NCI-H187 treated with DMSO at 0.1 percent for 48 hours (cell line): ENCODE measurements around the gene TRIM5.
"Not testable (repeated sequence)": the region's sequence is repeated elsewhere in the genome, so short reads cannot be mapped to it uniquely, and the experiment has no call there.

Experiments used
- DNase-seq: peaks from one replicate; lab custom pipeline; 2025; lab: John Stamatoyannopoulos, UW

TRIM5 gene

GRCh38 chr11:5689551-5689983 lies 4.7 kb upstream of the TRIM5 start, which contains the start of gene TRIM22:
TRIM22 (plus strand) TSS chr11:5689790; CDS start chr11:5696233, 6,443 bp downstream.
- DNase-seq: no peak

- DNase-seq: no peak
Observed at GRCh38 chr11:5688482-5688881, 3.6 kb upstream of the TRIM5 start.

GRCh38 chr11:5686426-5686825 lies 1.6 kb upstream of the TRIM5 start:
- no peak for DNase-seq

- no peak for DNase-seq
Observed at GRCh38 chr11:5684036-5684645, 733 bp downstream of the TRIM5 start.

GRCh38 chr11:5683620-5684019 lies 1.3 kb downstream of the TRIM5 start:
- DNase-seq: not testable (repeated sequence)

GRCh38 chr11:5682890-5683441 lies 1.9 kb downstream of the TRIM5 start:
- not testable (repeated sequence) for DNase-seq

GRCh38 chr11:5679811-5680210 lies 5.1 kb downstream of the TRIM5 start:
- no peak for DNase-seq

GRCh38 chr11:5674391-5674790 lies 10.5 kb downstream of the TRIM5 start:
- no peak for DNase-seq

- no peak for DNase-seq
Observed at GRCh38 chr11:5671831-5672230, 13.0 kb downstream of the TRIM5 start.

GRCh38 chr11:5666402-5666793 lies 18.5 kb downstream of the TRIM5 start:
- DNase-seq: no peak

- DNase-seq: no peak
Observed at GRCh38 chr11:5665746-5666401, 19.0 kb downstream of the TRIM5 start.

- DNase-seq: no peak
Observed at GRCh38 chr11:5665051-5665570, 19.8 kb downstream of the TRIM5 start.

GRCh38 chr11:5663511-5663910 lies 21.4 kb downstream of the TRIM5 start:
- DNase-seq: no peak

- DNase-seq: no peak
Observed at GRCh38 chr11:5658318-5658717, 26.6 kb downstream of the TRIM5 start.

GRCh38 chr11:5656956-5657355 lies 27.9 kb downstream of the TRIM5 start:
- not testable (repeated sequence) for DNase-seq

GRCh38 chr11:5655474-5655873 lies 29.4 kb downstream of the TRIM5 start:
- no peak for DNase-seq

- DNase-seq: no peak
Observed at GRCh38 chr11:5646139-5646538, 38.7 kb downstream of the TRIM5 start.

- DNase-seq: no peak
Observed at GRCh38 chr11:5643585-5643984, 41.3 kb downstream of the TRIM5 start.

GRCh38 chr11:5639953-5640352 lies 44.9 kb downstream of the TRIM5 start:
- no peak for DNase-seq

- no peak for DNase-seq
Observed at GRCh38 chr11:5631969-5632635, 52.8 kb downstream of the TRIM5 start.

GRCh38 chr11:5631417-5631816 lies 53.5 kb downstream of the TRIM5 start:
- DNase-seq: no peak

GRCh38 chr11:5626196-5626595 lies 58.7 kb downstream of the TRIM5 start:
- no peak for DNase-seq

- no peak for DNase-seq
Observed at GRCh38 chr11:5625281-5625680, 59.6 kb downstream of the TRIM5 start.
